Measurements from ENCODE around the gene ZNF674. TPM values are rescaled to one million over a fixed set of nuclear protein-coding genes. Genes with fewer than 3 reads are reported as not detected.

The ZNF674 gene
- 1 to 10 TPM in 3 of 4 donors, under 1 TPM in 1; 0.65 to 4.3 (median 3.4) TPM for total RNA-seq

- TF ChIP-seq CTCF (IDR thresholded peaks at IDR 0.05; ENCODE audit: low read depth) = no peak
Measured at GRCh38 chrX:46545111-46546005, at the start of gene ZNF674. Gene ZNF674, minus strand, starts transcription at chrX:46545421. Its CDS starts 3,334 bp downstream, at chrX:46542087.

GRCh38 chrX:46589977-46590723 is 44.9 kb upstream of the ZNF674 start:
- TF ChIP-seq CTCF (IDR thresholded peaks at IDR 0.05; ENCODE audit: low read depth) = no peak

GRCh38 chrX:46588263-46588662 is 43.0 kb upstream of the ZNF674 start:
- TF ChIP-seq CTCF (IDR thresholded peaks at IDR 0.05; ENCODE audit: low read depth) = no peak

GRCh38 chrX:46587753-46588171 is 42.5 kb upstream of the ZNF674 start:
- no peak for TF ChIP-seq CTCF (IDR thresholded peaks at IDR 0.05; ENCODE audit: low read depth)

GRCh38 chrX:46587158-46587557 is 41.9 kb upstream of the ZNF674 start:
- TF ChIP-seq CTCF (IDR thresholded peaks at IDR 0.05; ENCODE audit: low read depth) = no peak

GRCh38 chrX:46584736-46585135 is 39.5 kb upstream of the ZNF674 start:
- no peak for TF ChIP-seq CTCF (IDR thresholded peaks at IDR 0.05; ENCODE audit: low read depth)

GRCh38 chrX:46582966-46583365 is 37.7 kb upstream of the ZNF674 start:
- no peak for TF ChIP-seq CTCF (IDR thresholded peaks at IDR 0.05; ENCODE audit: low read depth)
